Right cardiac atrium (tissue), 5 donors: ENCODE results near the gene ADORA1. TPM values are rescaled to one million over a fixed set of nuclear protein-coding genes. Genes with fewer than 3 reads are reported as not detected.

ENCODE experiments used
- ATAC-seq, 2 donors: fragments of 200-7000 bp; cut with Tn5 transposase; one replicate each; pipeline versions ENCODE4 v1.8.0 to v1.9.1; 2020; ENCODE audit warnings: moderate library complexity in 2 of 2, mild to moderate bottlenecking in 1 of 2
- DNase-seq, 3 donors: peaks; one replicate each; pipeline ENCODE4 v3.0.0-alpha.2; 2020
- H3K27ac ChIP-seq: one replicate; pipeline ENCODE4 v1.5.1; 2013; ENCODE audit warnings: mild to moderate bottlenecking, low read length, control low read depth, moderate library complexity
- H3K27me3 ChIP-seq: one replicate; pipeline ENCODE4 v1.6.1; 2013; ENCODE audit not compliant: control insufficient read depth, insufficient read depth
- H3K4me1 ChIP-seq: one replicate; pipeline ENCODE4 v1.6.1; 2013; ENCODE audit warnings: low read length; ENCODE audit not compliant: control insufficient read depth, insufficient read depth
- H3K4me3 ChIP-seq: one replicate; pipeline ENCODE4 v1.5.1; 2013; ENCODE audit warnings: low read length, control low read depth
- H3K9me3 ChIP-seq: one replicate; pipeline ENCODE4 v1.6.1; 2013; ENCODE audit warnings: low read length; ENCODE audit not compliant: control insufficient read depth
- WGBS: extraction: QIAGEN DNeasy Blood & Tissue Kit; methylation state at CpG from one replicate; pipeline ENCODE4 v1.1.7; 2013; 5-methylcytosine and 5-hydroxymethylcytosine counted together
- intact Hi-C, 4 donors: fragments of 100-400 bp; cut with DNase I; formaldehyde crosslinking; loops; one replicate each; pipeline versions ENCODE4 v1.11.0 to v1.14.0; 2022 to 2023
- polyA plus RNA-seq: library from polyadenylated mRNA; stranded (reverse); fragments of 200-250 nt; gene quantifications from one replicate; pipeline ENCODE4 v1.2.3, GENCODE V29; 2013
- total RNA-seq, 4 donors: library from RNA; stranded (reverse); fragmentation: NEBNext Ultra II Directional; extraction: Animal tissue kit (Norgen Biotek cat#: 25700); gene quantifications; one replicate each; pipeline ENCODE4 v1.2.1, GENCODE V29; 2021
- donor health status: healthy with polysubstance abuse.
- donor health status: DM: no; HTN: yes; CAD: no.
- donor health status: DM: no; HTN: no; CAD: no.
- donor health status: DM: no; HTN: yes; CAD: no; lungs with severe emphysema.
- donor health status: DM: yes; HTN: yes; CAD: no.

ADORA1 gene
- total and polyA plus RNA-seq, 5 donors = 14.8 to 32.9 (median 23.5) TPM

DNA sequence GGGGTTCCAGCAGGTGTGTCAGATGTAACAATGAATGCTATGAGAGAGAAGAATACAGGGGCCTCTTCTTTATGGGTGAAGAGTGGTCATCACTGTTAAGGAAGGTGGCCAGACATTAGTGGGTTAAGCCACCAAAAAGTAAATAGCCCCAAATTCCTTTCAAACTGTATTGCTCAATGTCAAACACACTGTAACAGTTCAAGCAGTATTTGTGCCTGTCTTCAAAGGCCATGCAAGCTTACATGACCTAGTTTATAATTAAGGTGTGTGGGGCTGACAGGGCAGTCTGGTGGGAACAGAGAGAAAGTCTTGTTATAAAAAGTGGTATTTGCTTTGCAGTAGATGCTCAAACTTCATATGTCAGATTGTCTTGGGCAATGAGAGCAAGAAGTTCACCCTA is 83.5 kb downstream of the ADORA1 start:
- Histone ChIP-seq H3K9me3 (no peaks in the 10 kb centered on the region), H3K4me3 (no peak overlapping the region), H3K27ac (no peak overlapping the region), H3K4me1 (no peaks in the 10 kb centered on the region), H3K27me3 (no peaks in the 10 kb centered on the region)
- intact Hi-C loops = no loop called here
- no peak for ATAC-seq
- DNase-seq = no peak

DNA sequence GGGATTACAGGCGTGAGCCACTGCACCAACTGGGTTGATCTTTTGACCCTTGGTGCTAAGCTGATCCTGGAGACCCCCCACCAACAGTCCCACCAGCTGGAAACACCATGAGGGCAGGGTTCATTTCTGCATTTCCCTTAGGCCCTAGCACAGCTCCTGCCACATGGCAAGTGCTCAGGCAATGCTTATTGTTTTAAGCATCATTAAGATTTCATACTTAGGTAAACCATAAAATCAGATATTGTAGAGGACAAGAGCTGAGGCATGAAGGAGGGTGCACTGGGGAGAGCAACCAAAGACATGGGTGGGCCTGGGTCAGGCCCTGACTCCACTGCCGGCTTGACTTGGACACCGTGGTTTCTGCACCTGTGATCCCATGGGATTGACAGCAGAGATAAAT is 84.3 kb downstream of the ADORA1 start:
- Histone ChIP-seq H3K27me3 (no peaks in the 10 kb centered on the region), H3K4me3 (no peak overlapping the region), H3K9me3 (no peaks in the 10 kb centered on the region), H3K4me1 (no peaks in the 10 kb centered on the region), H3K27ac (no peak overlapping the region)
- ATAC-seq = no peak
- DNase-seq = no peak
- WGBS = 88% methylated on average over 3 of the region's 3 CpGs
- intact Hi-C loops = no loop called here

- intact Hi-C loops = no loop called here
- no peaks in the 10 kb centered on the region for H3K9me3 ChIP-seq
- DNase-seq = no peak
- no peak overlapping the region for H3K27ac ChIP-seq
- H3K4me1 ChIP-seq = no peaks in the 10 kb centered on the region
- no peak for ATAC-seq
- 83% methylated on average over 6 of the region's 6 CpGs for WGBS
- no peak overlapping the region for H3K4me3 ChIP-seq
- H3K27me3 ChIP-seq = no peaks in the 10 kb centered on the region
These were observed 85.6 kb downstream of the ADORA1 start for GRCh38 chr1:203213126-203213525.

- Histone ChIP-seq H3K9me3 (no peaks in the 10 kb centered on the region), H3K4me3 (no peak overlapping the region), H3K27ac (no peak overlapping the region), H3K4me1 (no peaks in the 10 kb centered on the region), H3K27me3 (no peaks in the 10 kb centered on the region)
- ATAC-seq (no peak), DNase-seq (no peak)
- intact Hi-C loops = loop anchor here in 2 of 4 donors (5.0 kb wide), 2 partner anchors 98 to 173 kb away; no protein-coding TSS in a partner anchor
- 69% methylated on average over 7 of the region's 7 CpGs for WGBS
These were observed 87.3 kb downstream of the ADORA1 start for GRCh38 chr1:203214871-203215270.

GRCh38 chr1:203215573-203215972 is 88.0 kb downstream of the ADORA1 start:
- DNase-seq = no peak
- 73% methylated on average over 9 of the region's 9 CpGs for whole genome bisulfite sequencing
- intact Hi-C loops = loop anchor here in 2 of 4 donors (5.0 kb wide), 2 partner anchors 98 to 173 kb away; no protein-coding TSS in a partner anchor

DNA sequence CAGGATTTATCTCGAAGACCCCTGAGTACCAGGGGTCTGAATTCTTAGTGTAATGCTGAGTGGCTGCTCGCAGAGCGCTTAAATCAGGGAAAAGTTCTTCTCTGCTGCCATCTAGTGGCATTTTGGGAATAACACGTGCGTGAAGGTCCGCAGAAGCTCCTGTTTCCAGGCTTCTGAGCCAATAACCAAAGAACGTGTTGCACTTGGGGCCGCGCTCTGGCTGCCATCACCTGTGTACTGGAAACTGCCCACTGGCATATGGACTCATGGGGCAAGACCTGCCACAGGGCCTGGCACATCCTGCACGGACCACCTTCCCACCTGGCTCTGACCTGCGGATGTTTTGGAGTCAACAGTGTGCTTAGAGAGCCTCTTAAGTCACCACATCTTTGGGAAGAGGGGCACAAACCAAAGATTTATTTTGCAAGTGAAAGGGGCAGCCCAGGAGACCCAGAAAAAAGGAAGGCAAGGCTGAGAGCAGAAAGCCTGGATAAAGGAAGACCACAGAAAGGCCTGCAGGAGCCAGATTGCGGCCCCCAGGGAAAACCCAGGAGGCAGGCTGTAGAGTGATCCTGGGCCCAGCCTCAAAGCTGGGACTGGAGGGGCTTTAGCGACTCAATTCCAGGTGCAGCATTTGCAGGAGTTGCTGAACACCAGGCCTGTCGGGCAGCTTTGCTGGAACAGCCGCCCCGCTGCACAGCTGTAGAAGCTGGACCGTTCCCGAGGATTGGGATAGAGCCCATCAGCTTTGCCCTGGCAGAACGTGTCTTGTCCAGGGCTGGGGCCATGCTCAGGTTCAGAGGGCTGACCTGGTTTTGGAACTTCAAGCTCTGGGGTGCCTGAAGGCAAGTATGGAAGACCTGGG is 89.0 kb downstream of the ADORA1 start:
- DNase-seq (peak in 2 of 3 donors; percentile 25 to 64), ATAC-seq (peak; percentile 58 to 76)

More at GRCh38 chr1:203215573-203215972, 88.0 kb downstream of the ADORA1 start:
- no peaks in the 10 kb centered on the region for H3K4me1 ChIP-seq
- H3K27me3 ChIP-seq = no peaks in the 10 kb centered on the region
- ATAC-seq = no peak
- no peak overlapping the region for H3K27ac ChIP-seq
- no peaks in the 10 kb centered on the region for H3K9me3 ChIP-seq
- H3K4me3 ChIP-seq = no peak overlapping the region

More for the DNA sequence above, 89.0 kb downstream of the ADORA1 start:
- Histone ChIP-seq H3K27ac (no peak overlapping the region), H3K4me3 (no peak overlapping the region), H3K27me3 (no peaks in the 10 kb centered on the region), H3K4me1 (no peaks in the 10 kb centered on the region), H3K9me3 (no peaks in the 10 kb centered on the region)
- intact Hi-C loops = loop anchor here (2.0 to 5.0 kb wide), 4 partner anchors 99 to 178 kb away; no protein-coding TSS in a partner anchor
- 34% methylated on average over 19 of the region's 19 CpGs for WGBS

Other genes starting within 250 kb of the ADORA1 start
- 1 to 10 TPM; 5.4 to 6.5 (median 5.7) TPM for gene RABIF, start 238.6 kb upstream of the ADORA1 start, total RNA-seq
- gene RABIF, start 238.6 kb upstream of the ADORA1 start, polyA plus RNA-seq = 4.6 TPM
- 10 to 100 TPM; 16.8 to 21.4 (median 20.1) TPM for gene KLHL12, start 200.5 kb upstream of the ADORA1 start, total RNA-seq
- 10.8 TPM for gene KLHL12, start 200.5 kb upstream of the ADORA1 start, polyA plus RNA-seq
- gene ADIPOR1, start 169.4 kb upstream of the ADORA1 start, total RNA-seq = 10 to 100 TPM; 85.6 to 100.0 (median 95.3) TPM
- 75.1 TPM for gene ADIPOR1, start 169.4 kb upstream of the ADORA1 start, polyA plus RNA-seq
- 10 to 100 TPM; 64.8 to 91.3 (median 78.1) TPM for gene CYB5R1, start 160.5 kb upstream of the ADORA1 start, total RNA-seq
- gene CYB5R1, start 160.5 kb upstream of the ADORA1 start, polyA plus RNA-seq = 78.0 TPM
- gene TMEM183A, start 120.4 kb upstream of the ADORA1 start, total RNA-seq = 10 to 100 TPM; 25.9 to 35.8 (median 28.1) TPM
- 16.0 TPM for gene TMEM183A, start 120.4 kb upstream of the ADORA1 start, polyA plus RNA-seq
- gene PPFIA4, start 101.2 kb upstream of the ADORA1 start, total RNA-seq = 10 to 100 TPM; 14.0 to 50.3 (median 29.4) TPM
- gene PPFIA4, start 101.2 kb upstream of the ADORA1 start, polyA plus RNA-seq = 29.3 TPM
- gene MYOG, start 41.7 kb upstream of the ADORA1 start, total RNA-seq = not detected
- gene MYOG, start 41.7 kb upstream of the ADORA1 start, polyA plus RNA-seq = not detected
- gene MYBPH, start 48.1 kb downstream of the ADORA1 start, total RNA-seq = not detected
- gene MYBPH, start 48.1 kb downstream of the ADORA1 start, polyA plus RNA-seq = 0.07 TPM
- gene CHI3L1, start 59.0 kb downstream of the ADORA1 start, total RNA-seq = 1 to 10 TPM in 3 of 4 donors, not detected in 1; 1.1 to 2.0 (median 1.3) TPM
- gene CHI3L1, start 59.0 kb downstream of the ADORA1 start, polyA plus RNA-seq = 4.9 TPM
- under 1 TPM in 3 of 4 donors, not detected in 1; 0.25 to 0.64 (median 0.32) TPM for gene CHIT1, start 101.9 kb downstream of the ADORA1 start, total RNA-seq
- gene CHIT1, start 101.9 kb downstream of the ADORA1 start, polyA plus RNA-seq = 0.09 TPM
- 100 to 1,000 TPM in 2 of 4 donors, 10 to 100 TPM in 2; 68.1 to 361 (median 105) TPM for gene BTG2, start 177.8 kb downstream of the ADORA1 start, total RNA-seq
- gene BTG2, start 177.8 kb downstream of the ADORA1 start, polyA plus RNA-seq = 333 TPM
- 10 to 100 TPM; 54.8 to 91.6 (median 63.5) TPM for gene FMOD, start 223.4 kb downstream of the ADORA1 start, total RNA-seq
- 35.9 TPM for gene FMOD, start 223.4 kb downstream of the ADORA1 start, polyA plus RNA-seq